Large intestine (tissue), 3 donors: ENCODE data around the gene NDUFV3. TPM values are rescaled to one million over a fixed set of nuclear protein-coding genes. Genes with fewer than 3 reads are reported as not detected.

Experiments
- DNase-seq, 2 donors: peaks; one replicate each; pipeline versions ENCODE4 v3.0.0 to v3.0.0-alpha.2; 2013
- H3K27ac ChIP-seq: one replicate; pipeline ENCODE4 v1.5.1; 2013; ENCODE audit warnings: low read length
- H3K27me3 ChIP-seq: 2 replicates; pipeline ENCODE4 v1.6.1; 2013; ENCODE audit warnings: low read length; ENCODE audit not compliant: control insufficient read depth, insufficient read depth
- H3K36me3 ChIP-seq: 2 replicates; pipeline ENCODE4 v1.6.1; 2013; ENCODE audit warnings: low read length; ENCODE audit not compliant: control insufficient read depth, insufficient read depth
- H3K4me1 ChIP-seq: one replicate; pipeline ENCODE4 v1.6.1; 2013; ENCODE audit warnings: low read length; ENCODE audit not compliant: control insufficient read depth, insufficient read depth
- H3K4me3 ChIP-seq: one replicate; pipeline ENCODE4 v1.5.1; 2013; ENCODE audit warnings: low read length
- H3K9me3 ChIP-seq: one replicate; pipeline ENCODE4 v1.6.1; 2013; ENCODE audit warnings: mild to moderate bottlenecking, low read depth, low read length, moderate library complexity; ENCODE audit not compliant: control insufficient read depth
- WGBS: methylation state at CpG from one replicate; pipeline ENCODE4 v1.1.5; 2013; ENCODE audit warnings: low lambda C conversion rate; ENCODE audit not compliant: insufficient coverage; 5-methylcytosine and 5-hydroxymethylcytosine counted together
- polyA plus RNA-seq: library from polyadenylated mRNA; unstranded; fragments of 120-200 nt; gene quantifications from one replicate; pipeline ENCODE4 v1.2.1, GENCODE V29; 2013

The NDUFV3 gene
- polyA plus RNA-seq, 1 donor = 32.8 TPM

DNA sequence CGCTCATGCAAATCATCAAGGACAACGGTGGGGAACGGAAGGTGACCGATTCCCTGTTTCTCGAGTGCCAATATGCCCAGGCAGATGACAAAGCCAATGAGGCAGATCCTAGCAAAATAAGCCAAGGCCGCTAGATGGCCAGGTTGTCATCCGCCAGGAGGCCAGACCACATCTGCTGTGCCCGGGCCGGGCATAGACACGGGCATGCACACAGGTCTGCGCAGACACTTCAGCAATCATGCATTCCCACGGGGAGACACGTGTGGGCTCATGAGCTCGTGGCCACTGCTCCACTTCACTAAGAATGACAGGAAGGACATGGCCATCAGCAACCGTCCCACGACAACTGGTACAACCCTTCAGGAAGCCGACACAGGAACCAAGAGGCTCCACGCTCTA is 37.2 kb upstream of the NDUFV3 start:
- no peaks in the 10 kb centered on the region for H3K27me3 ChIP-seq
- no CpG with 5 or more reads among the region's 18 CpGs for WGBS
- H3K27ac ChIP-seq = no peak overlapping the region
- peaks cover 3% of the 10 kb centered on the region for H3K9me3 ChIP-seq
- DNase-seq = no peak
- no peaks in the 10 kb centered on the region for H3K4me1 ChIP-seq
- peaks cover 90% of the 10 kb centered on the region for H3K36me3 ChIP-seq
- no peak overlapping the region for H3K4me3 ChIP-seq

- H3K4me3 ChIP-seq = no peak overlapping the region
- no peak for DNase-seq
- H3K36me3 ChIP-seq = peaks cover 86% of the 10 kb centered on the region
- no peaks in the 10 kb centered on the region for H3K27me3 ChIP-seq
- H3K27ac ChIP-seq = no peak overlapping the region
- H3K4me1 ChIP-seq = no peaks in the 10 kb centered on the region
- WGBS = 100% methylated on average over 1 of the region's 11 CpGs
- H3K9me3 ChIP-seq = peaks cover 3% of the 10 kb centered on the region
These were observed 35.9 kb upstream of the NDUFV3 start for GRCh38 chr21:42857216-42857615.

DNA sequence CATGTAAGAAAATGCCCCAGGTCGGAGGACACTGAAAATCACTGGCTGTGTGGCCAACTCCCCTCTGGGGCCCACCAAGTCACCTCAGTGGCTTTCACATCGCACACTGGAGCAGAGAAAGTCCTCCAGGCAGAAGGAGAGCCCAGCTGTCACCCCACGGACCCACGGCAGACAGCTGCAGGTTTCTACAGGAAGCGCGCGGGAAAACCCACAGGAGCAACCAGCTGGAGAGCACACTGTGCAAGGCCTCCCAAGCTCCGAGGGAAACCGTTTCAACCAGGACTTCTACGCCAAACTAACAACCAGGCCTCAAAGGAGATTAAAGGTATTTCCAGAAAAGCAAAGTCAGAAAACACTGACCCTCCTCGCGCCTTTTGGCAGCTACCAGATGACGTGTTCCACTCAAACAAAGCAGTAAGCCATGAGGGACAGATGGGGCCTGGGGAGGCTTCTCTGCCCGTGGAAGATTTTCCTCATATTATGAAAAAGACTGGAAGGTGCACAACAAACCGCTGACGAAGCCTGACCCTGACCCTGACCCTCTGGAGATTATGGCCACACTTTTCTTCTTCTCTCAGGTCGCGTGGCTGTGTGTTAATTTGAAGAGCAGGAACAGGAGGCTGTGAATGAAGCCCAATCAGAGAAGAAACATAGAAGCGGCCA is 34.8 kb upstream of the NDUFV3 start:
- no CpG with 5 or more reads among the region's 19 CpGs for WGBS
- no peak for DNase-seq
- Histone ChIP-seq H3K4me1 (no peaks in the 10 kb centered on the region), H3K27me3 (no peaks in the 10 kb centered on the region), H3K36me3 (peaks cover 89% of the 10 kb centered on the region), H3K9me3 (peaks cover 3% of the 10 kb centered on the region), H3K4me3 (no peak overlapping the region), H3K27ac (no peak overlapping the region)

GRCh38 chr21:42858957-42859890 is 33.9 kb upstream of the NDUFV3 start:
- H3K4me1 ChIP-seq = no peaks in the 10 kb centered on the region
- no peaks in the 10 kb centered on the region for H3K27me3 ChIP-seq
- DNase-seq = no peak
- no peak overlapping the region for H3K4me3 ChIP-seq
- H3K9me3 ChIP-seq = peaks cover 3% of the 10 kb centered on the region
- no peak overlapping the region for H3K27ac ChIP-seq
- WGBS = 100% methylated on average over 1 of the region's 34 CpGs
- H3K36me3 ChIP-seq = peaks cover 83% of the 10 kb centered on the region

DNA sequence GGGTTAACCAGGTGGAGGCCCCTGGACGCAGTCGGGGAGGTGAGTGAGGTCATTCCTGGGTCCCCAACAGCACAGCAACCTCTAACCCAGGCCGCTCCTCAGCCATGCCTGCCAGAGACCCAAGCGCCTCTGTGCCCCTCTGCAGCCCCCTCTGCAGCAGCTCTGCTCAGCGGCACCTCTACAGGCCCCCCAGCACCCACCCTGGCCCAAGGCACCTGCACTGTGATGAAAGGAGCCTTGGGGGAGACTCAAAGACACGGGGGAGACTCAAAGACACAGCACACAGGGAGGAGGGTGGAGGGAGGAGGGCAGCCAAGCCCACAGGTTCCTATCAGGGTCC is 33.2 kb upstream of the NDUFV3 start:
- WGBS = no CpG with 5 or more reads among the region's 6 CpGs
- Histone ChIP-seq H3K27me3 (no peaks in the 10 kb centered on the region), H3K9me3 (peaks cover 3% of the 10 kb centered on the region), H3K4me3 (no peak overlapping the region), H3K27ac (no peak overlapping the region), H3K36me3 (peaks cover 80% of the 10 kb centered on the region), H3K4me1 (no peaks in the 10 kb centered on the region)
- DNase-seq = no peak

GRCh38 chr21:42860345-42860744 is 32.8 kb upstream of the NDUFV3 start:
- Histone ChIP-seq H3K4me3 (no peak overlapping the region), H3K4me1 (no peaks in the 10 kb centered on the region), H3K36me3 (peaks cover 77% of the 10 kb centered on the region), H3K27me3 (no peaks in the 10 kb centered on the region), H3K27ac (no peak overlapping the region), H3K9me3 (peaks cover 3% of the 10 kb centered on the region)
- no peak for DNase-seq
- WGBS = no CpG with 5 or more reads among the region's 17 CpGs

DNA sequence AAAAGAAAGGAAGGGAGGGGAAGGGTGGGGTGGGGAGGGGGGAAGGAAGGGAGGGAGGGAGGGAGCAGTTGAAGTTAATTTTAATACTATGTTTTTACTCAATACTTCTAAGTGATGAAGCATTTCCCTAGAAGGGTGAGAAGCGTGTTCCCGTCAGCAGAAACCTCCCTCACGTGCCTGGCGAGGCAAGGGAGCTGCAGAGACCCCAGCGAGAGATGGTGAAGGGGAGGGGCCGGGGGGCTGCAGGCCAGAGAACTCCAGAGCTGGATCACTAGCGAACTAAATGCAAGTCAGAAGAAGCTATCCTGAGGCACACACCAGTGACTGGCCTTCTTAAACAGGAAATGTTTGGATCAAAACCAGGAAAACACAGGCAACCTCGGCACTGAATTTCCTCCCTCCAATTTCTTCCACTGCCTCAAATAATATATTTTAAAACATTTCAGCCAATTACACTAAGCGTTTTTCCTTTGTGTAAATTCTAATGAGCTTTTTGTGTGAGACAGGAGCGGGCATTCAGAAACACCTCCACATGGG is 31.7 kb upstream of the NDUFV3 start:
- H3K9me3 ChIP-seq = peaks cover 3% of the 10 kb centered on the region
- DNase-seq = no peak
- no peaks in the 10 kb centered on the region for H3K4me1 ChIP-seq
- WGBS = 100% methylated on average over 1 of the region's 10 CpGs
- H3K27ac ChIP-seq = no peak overlapping the region
- no peaks in the 10 kb centered on the region for H3K27me3 ChIP-seq
- peaks cover 74% of the 10 kb centered on the region for H3K36me3 ChIP-seq
- no peak overlapping the region for H3K4me3 ChIP-seq

DNA sequence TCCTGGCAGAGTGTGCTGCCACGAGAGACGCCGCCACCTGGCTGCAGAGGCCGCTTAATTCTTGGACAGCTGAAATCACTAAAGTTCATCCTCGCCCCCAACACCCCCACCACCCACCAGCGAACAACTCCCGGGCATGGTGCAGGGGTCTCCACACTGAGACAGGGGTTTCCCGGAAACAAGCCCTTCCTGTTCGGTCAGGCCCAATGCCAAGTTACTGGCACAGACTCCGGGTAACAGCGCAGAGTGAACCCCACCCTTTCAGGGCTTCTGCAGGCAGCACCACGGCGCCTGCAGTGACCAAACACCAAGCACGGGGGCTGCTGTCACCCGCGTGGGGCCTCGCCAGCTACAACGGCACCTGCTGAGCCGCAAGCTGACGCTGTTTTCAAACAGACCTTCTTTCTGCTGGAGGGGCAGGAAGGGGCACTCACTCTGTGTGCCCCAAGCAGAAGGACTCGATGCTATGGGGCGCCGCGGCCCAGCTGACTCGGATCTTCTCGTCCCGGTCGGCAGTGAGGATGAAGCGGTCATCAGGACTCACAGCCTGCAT is 31.2 kb upstream of the NDUFV3 start:
- no CpG with 5 or more reads among the region's 29 CpGs for WGBS
- Histone ChIP-seq H3K27me3 (no peaks in the 10 kb centered on the region), H3K4me3 (no peak overlapping the region), H3K27ac (no peak overlapping the region), H3K4me1 (no peaks in the 10 kb centered on the region), H3K9me3 (peaks cover 3% of the 10 kb centered on the region), H3K36me3 (peaks cover 73% of the 10 kb centered on the region)
- DNase-seq = no peak

DNA sequence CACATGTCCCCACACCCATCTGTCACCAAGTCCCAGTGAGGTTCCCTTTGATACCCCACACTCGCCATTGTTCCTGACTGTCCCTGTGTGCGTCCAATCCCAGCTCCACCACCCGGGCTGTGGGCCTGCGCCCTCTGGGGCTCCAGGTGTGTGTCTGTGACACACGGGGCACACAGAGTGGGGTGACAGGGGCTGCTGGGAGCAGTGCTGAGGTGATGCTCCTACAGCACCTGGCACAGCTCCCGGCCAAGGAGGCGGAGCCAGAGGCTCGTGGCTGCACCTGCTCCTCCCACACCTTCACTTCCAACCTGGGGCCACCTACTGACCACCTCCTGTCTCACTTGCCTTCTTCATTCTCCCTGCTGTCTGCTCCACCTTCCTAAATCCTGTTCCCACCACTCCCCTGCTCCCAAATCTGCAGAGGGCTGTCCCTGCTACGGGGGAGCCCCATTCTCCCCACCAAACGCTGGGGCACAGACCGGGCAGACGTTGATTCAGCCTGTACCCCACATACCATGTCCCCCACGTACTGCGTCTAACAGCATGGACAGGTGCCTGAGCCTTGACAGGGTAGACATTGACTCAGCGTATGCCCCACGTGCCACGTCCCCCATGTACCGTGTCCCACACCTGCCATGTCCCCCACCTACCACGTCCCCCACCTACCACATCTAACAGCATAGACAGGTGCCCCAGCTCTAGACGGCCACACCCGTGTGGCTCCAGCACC is 30.2 kb upstream of the NDUFV3 start:
- peaks cover 73% of the 10 kb centered on the region for H3K36me3 ChIP-seq
- no peak overlapping the region for H3K4me3 ChIP-seq
- H3K27me3 ChIP-seq = no peaks in the 10 kb centered on the region
- H3K9me3 ChIP-seq = peaks cover 3% of the 10 kb centered on the region
- no peaks in the 10 kb centered on the region for H3K4me1 ChIP-seq
- no peak overlapping the region for H3K27ac ChIP-seq
- DNase-seq = no peak
- no CpG with 5 or more reads among the region's 21 CpGs for WGBS

GRCh38 chr21:42863504-42863870 is 29.6 kb upstream of the NDUFV3 start:
- Histone ChIP-seq H3K9me3 (peaks cover 3% of the 10 kb centered on the region), H3K4me3 (no peak overlapping the region), H3K36me3 (peaks cover 73% of the 10 kb centered on the region), H3K27ac (no peak overlapping the region), H3K4me1 (no peaks in the 10 kb centered on the region), H3K27me3 (no peaks in the 10 kb centered on the region)
- no CpG with 5 or more reads among the region's 13 CpGs for WGBS
- DNase-seq = no peak
